Natural killer cell (primary cell): ENCODE results near the gene TLCD1. TPM values are rescaled to one million over a fixed set of nuclear protein-coding genes. Genes with fewer than 3 reads are reported as not detected.
A peak's percentile ranks its signal among the peaks of the same experiment; 100 is the strongest.

Experiments
- ATAC-seq, 3 donors: fragments of 150-1000 bp in 2 of 3; fragments of 200-7000 bp in 1 of 3; cut with Tn5 transposase; 1 replicate in 1 of 3; 2 replicates in 2 of 3; pipeline ENCODE4 v1.10.0; 2021; ENCODE audit warnings: mild to moderate bottlenecking in 2 of 3, moderate library complexity in 2 of 3
- DNase-seq, 2 donors: peaks; one replicate each; pipeline versions ENCODE4 v3.0.0 to v3.0.0-alpha.2; 2013 to 2021; ENCODE audit warnings: mixed read lengths in 1 of 2
- H3K27ac ChIP-seq: one replicate; pipeline ENCODE4 v1.5.1; 2013; ENCODE audit warnings: mild to moderate bottlenecking, low read length
- H3K27me3 ChIP-seq: one replicate; pipeline ENCODE4 v1.6.1; 2013; ENCODE audit warnings: low read length; ENCODE audit not compliant: control insufficient read depth, insufficient read depth
- H3K36me3 ChIP-seq: one replicate; pipeline ENCODE4 v1.6.1; 2013; ENCODE audit warnings: low read length; ENCODE audit not compliant: control insufficient read depth, insufficient read depth
- H3K4me1 ChIP-seq: one replicate; pipeline ENCODE4 v1.6.1; 2013; ENCODE audit warnings: low read length; ENCODE audit not compliant: control insufficient read depth, insufficient read depth
- H3K4me3 ChIP-seq: one replicate; pipeline ENCODE4 v1.5.1; 2013; ENCODE audit warnings: low read length
- H3K9me3 ChIP-seq: one replicate; pipeline ENCODE4 v1.6.1; 2013; ENCODE audit warnings: low read length; ENCODE audit not compliant: control insufficient read depth, insufficient read depth
- H3K27ac Mint-ChIP-seq, 2 donors: one replicate each; pipeline ENCODE4 v1.8.0; 2022; ENCODE audit warnings: mild to moderate bottlenecking in 2 of 2, mixed read lengths in 2 of 2, moderate library complexity in 1 of 2
- H3K27me3 Mint-ChIP-seq, 2 donors: one replicate each; pipeline ENCODE4 v1.8.0; 2022; ENCODE audit warnings: low read depth in 2 of 2, mixed read lengths in 2 of 2
- H3K36me3 Mint-ChIP-seq: one replicate; pipeline ENCODE4 v1.8.0; 2022; ENCODE audit warnings: mixed read lengths
- H3K4me1 Mint-ChIP-seq, 2 donors: one replicate each; pipeline ENCODE4 v1.8.0; 2022; ENCODE audit warnings: mixed read lengths in 2 of 2
- H3K4me3 Mint-ChIP-seq: one replicate; pipeline ENCODE4 v1.8.0; 2022; ENCODE audit warnings: mild to moderate bottlenecking, moderate library complexity, mixed read lengths
- H3K9me3 Mint-ChIP-seq, 2 donors: one replicate each; pipeline ENCODE4 v1.8.0; 2022; ENCODE audit warnings: mixed read lengths in 2 of 2
- WGBS: methylation state at CpG from one replicate; pipeline ENCODE4 v1.1.7; 2013; ENCODE audit warnings: missing lambda C conversion rate; ENCODE audit not compliant: insufficient coverage; 5-methylcytosine and 5-hydroxymethylcytosine counted together
- intact Hi-C: fragments of 100-400 bp; cut with micrococcal nuclease; formaldehyde crosslinking; loops from one replicate; pipeline ENCODE4 v1.14.2; 2022
- total RNA-seq, 4 donors: library from RNA; stranded (reverse); fragments of 120-200 nt in 1 of 4; gene quantifications; one replicate each; pipeline versions ENCODE4 v1.2.3 to v1.2.4, GENCODE V29; 2013 to 2022
- TF ChIP-seq, protein P1 (sequence below): fragments of 200-600 bp; IDR thresholded peaks from one replicate; pipeline ENCODE4 v1.8.0; 2022; ENCODE audit warnings: antibody characterized with exemption

Gene TLCD1
- total RNA-seq, 3 donors from 2014 or later (not counting 1 experiment from before 2014, with no cell fraction given): 1.0 TPM; not detected in 2

GRCh38 chr17:28755486-28755885 lies 29.5 kb upstream of the TLCD1 start:
- no peak overlapping the region for H3K27ac ChIP-seq
- Mint-ChIP-seq H3K9me3 (no peaks in the 10 kb centered on the region), H3K27me3 (no peaks in the 10 kb centered on the region), H3K36me3 (no peaks in the 10 kb centered on the region), H3K4me3 (no peak overlapping the region), H3K4me1 (no peaks in the 10 kb centered on the region), H3K27ac (no peak overlapping the region)
- peaks cover 15% of the 10 kb centered on the region for H3K36me3 ChIP-seq
- TF ChIP-seq, protein P1, sequence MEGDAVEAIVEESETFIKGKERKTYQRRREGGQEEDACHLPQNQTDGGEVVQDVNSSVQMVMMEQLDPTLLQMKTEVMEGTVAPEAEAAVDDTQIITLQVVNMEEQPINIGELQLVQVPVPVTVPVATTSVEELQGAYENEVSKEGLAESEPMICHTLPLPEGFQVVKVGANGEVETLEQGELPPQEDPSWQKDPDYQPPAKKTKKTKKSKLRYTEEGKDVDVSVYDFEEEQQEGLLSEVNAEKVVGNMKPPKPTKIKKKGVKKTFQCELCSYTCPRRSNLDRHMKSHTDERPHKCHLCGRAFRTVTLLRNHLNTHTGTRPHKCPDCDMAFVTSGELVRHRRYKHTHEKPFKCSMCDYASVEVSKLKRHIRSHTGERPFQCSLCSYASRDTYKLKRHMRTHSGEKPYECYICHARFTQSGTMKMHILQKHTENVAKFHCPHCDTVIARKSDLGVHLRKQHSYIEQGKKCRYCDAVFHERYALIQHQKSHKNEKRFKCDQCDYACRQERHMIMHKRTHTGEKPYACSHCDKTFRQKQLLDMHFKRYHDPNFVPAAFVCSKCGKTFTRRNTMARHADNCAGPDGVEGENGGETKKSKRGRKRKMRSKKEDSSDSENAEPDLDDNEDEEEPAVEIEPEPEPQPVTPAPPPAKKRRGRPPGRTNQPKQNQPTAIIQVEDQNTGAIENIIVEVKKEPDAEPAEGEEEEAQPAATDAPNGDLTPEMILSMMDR: no peak
- DNase-seq (no peak), ATAC-seq (no peak)
- no peaks in the 10 kb centered on the region for H3K9me3 ChIP-seq
- intact Hi-C loops: no loop called here
- H3K27me3 ChIP-seq: no peaks in the 10 kb centered on the region
- WGBS: 94% methylated on average over 6 of the region's 7 CpGs
- H3K4me1 ChIP-seq: no peaks in the 10 kb centered on the region
- H3K4me3 ChIP-seq: no peak overlapping the region

GRCh38 chr17:28751600-28752366 lies 25.8 kb upstream of the TLCD1 start:
- H3K9me3 ChIP-seq: no peaks in the 10 kb centered on the region
- H3K4me3 Mint-ChIP-seq: no peak overlapping the region
- intact Hi-C loops: loop anchor here (5.0 kb wide), 1 partner anchor 34 kb away; the partner anchor contains the start of genes RAB34 and RPL23A
- WGBS: 95% methylated on average over 9 of the region's 10 CpGs
- no peak for ATAC-seq
- H3K27ac ChIP-seq: no peak overlapping the region
- no peaks in the 10 kb centered on the region for H3K27me3 Mint-ChIP-seq
- peaks cover 11% of the 10 kb centered on the region for H3K4me1 ChIP-seq
- H3K36me3 ChIP-seq: peaks cover 15% of the 10 kb centered on the region
- H3K4me3 ChIP-seq: no peak overlapping the region
- H3K36me3 Mint-ChIP-seq: no peaks in the 10 kb centered on the region
- DNase-seq: no peak
- no peak overlapping the region for H3K27ac Mint-ChIP-seq
- TF ChIP-seq, protein P1: no peak
- peaks cover 0 to 5% of the 10 kb centered on the region in 2 donors for H3K4me1 Mint-ChIP-seq
- no peaks in the 10 kb centered on the region for H3K27me3 ChIP-seq
- no peaks in the 10 kb centered on the region for H3K9me3 Mint-ChIP-seq

DNA sequence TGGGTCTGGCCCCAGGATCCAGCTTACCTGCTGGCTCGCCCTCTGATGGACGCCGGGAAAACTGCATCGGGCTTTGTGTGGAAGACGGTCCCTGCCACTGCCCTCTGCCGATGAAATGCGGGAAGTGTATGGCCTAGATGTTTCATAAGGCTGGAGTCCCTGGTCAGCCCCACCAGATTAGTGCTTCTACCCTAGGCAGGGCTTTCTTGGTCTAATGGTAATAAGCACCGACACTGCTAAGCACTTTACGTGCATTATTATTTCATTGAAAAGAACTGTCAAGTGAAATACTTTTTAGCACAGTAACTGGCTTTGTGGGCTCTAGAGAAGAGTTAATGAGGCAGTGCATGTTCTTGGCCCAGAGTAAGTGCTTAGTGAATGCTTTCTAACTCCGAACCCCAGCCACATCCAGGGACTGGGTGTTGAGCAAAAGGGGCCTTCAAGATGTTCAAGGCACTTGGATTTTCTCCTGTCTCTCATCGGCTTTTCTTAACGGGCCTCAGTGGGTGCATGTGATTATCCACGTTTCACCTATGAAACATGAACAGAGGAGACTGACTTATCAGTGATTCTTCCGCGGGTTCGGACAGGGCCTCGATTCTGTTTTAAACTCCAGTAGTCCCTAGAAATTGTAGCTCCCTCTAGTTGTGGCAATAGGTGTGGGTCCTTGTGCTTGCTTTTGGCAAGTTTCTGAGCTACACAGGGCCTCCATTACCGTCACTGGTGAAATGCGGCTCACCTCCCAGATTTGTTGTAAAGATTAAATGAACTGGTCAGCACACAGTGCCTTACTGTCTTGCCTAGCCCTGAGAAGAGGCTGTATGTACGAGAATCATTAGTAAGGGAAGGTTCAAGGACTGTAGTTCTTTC lies 24.4 kb upstream of the TLCD1 start:
- intact Hi-C loops: loop anchor here (1.0 to 5.0 kb wide), 2 partner anchors 23 to 33 kb away; partner anchors contain the start of genes RAB34 and RPL23A
- no peaks in the 10 kb centered on the region for H3K9me3 Mint-ChIP-seq
- DNase-seq (peak; percentile 85 to 95), ATAC-seq (peak; percentile 95 to 97 (median 96))
- H3K27me3 ChIP-seq: no peaks in the 10 kb centered on the region
- H3K4me1 Mint-ChIP-seq: peaks cover 5 to 9% of the 10 kb centered on the region in 2 donors
- no peak overlapping the region for H3K27ac ChIP-seq
- H3K36me3 Mint-ChIP-seq: no peaks in the 10 kb centered on the region
- H3K27ac Mint-ChIP-seq: no peak overlapping the region
- no peaks in the 10 kb centered on the region for H3K9me3 ChIP-seq
- TF ChIP-seq, protein P1: peak; percentile 100
- H3K4me1 ChIP-seq: peaks cover 24% of the 10 kb centered on the region
- H3K4me3 Mint-ChIP-seq: no peak overlapping the region
- WGBS: 54% methylated on average over 20 of the region's 20 CpGs
- peaks cover 15% of the 10 kb centered on the region for H3K36me3 ChIP-seq
- H3K4me3 ChIP-seq: no peak overlapping the region
- H3K27me3 Mint-ChIP-seq: no peaks in the 10 kb centered on the region
